GM19455 (cell line): ENCODE measurements around the gene ASXL3.

ENCODE experiments used
- ATAC-seq: cut with Tn5 transposase; IDR thresholded peaks from one replicate; pipeline ENCODE4 v1.9.1; 2021; ENCODE audit not compliant: unreplicated experiment

ASXL3 gene

DNA sequence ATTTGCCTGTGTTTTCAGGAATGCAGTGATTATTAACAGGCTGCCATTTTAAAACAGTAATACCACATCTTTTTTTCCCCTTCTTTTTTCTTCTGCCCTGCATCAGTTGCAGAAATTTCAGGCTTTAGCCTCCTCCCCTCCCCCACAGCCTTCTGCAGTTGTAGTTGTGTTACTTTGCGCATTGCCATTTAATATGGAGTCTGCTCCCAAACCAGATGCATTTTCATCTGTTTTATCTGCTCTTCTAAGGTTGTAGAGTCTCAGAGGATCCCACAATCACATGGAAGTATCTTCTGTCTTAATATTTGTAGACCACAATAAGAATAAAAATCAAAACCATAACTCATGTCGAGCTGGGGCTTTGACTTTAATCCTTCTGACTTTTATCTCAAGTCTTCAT, 3.8 kb downstream of the ASXL3 start:
- no peak for ATAC-seq

GRCh38 chr18:33583901-33584300, 5.9 kb downstream of the ASXL3 start:
- no peak for ATAC-seq

DNA sequence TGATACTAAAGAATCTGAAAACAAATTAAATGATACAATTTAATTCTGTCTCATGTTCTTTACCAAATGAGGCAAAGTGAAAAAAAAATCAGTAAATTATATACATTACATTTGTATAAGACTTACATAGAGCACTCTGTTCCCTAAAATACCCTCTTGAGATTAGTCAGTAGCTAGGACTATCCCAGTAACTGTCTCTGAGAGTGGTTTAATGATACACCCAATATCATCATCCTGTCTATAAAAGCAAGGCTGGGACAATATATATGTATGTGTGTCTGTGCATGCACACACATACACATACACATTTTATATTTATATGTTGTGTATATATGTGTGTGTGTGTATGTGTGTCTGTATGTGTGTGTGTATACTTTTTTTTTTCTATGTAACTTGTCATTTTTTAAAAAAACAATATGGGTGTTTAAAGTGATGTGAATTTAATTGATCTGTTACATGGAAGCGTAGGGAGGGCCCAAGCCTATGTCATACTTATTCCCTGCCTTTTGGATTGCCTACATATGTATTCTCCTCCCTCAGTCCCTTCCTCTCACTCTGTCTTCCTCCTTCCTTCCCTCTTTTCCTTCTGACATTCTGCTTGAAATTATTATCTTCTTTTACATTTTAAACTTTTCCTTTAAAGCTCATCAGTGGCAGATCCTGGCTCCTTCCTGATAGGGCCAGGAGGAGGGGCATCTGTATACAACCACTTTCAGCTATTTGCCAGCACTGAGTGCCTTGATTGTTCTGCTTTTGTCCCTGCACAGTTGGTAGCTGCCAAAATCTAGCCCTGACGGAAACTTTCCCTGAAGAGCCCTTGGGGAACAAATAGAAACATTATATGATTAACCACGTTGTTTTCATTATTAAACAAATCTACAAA, 6.8 kb downstream of the ASXL3 start:
- ATAC-seq: no peak

DNA sequence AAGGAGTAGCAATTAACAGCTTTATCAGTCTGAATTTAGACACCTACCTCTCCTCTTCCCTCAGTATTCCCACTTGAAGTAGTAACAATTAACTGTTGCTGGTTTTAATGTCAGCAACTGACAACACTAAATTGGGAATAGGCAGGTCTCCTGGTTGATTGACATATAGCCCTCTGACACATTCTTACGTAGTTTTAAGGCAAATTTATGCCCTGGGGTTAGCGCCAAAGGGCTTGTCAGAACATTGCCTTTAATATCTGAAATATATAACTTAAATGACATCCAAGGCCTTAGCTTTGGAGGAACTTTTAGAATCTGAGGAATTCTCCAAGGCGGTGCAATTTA, 7.4 kb downstream of the ASXL3 start:
- no peak for ATAC-seq

DNA sequence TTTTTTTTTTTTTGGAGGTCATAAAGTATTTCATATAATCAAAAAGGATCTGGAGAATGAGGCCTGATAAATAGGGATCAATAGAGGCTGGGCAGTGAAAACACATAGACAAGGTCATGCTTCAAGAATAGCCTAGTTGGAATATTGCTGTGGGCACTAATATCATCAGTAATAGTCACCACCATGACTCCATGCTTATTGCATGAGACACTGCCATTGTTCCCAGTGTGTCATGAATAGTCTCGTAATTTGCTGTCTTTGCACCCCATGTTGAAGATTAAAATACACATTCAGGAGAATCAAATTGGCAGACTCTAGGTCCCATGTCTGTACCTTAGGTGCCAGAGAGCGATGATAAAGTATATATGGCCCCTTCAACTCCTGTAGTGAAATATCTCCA, 10.3 kb downstream of the ASXL3 start:
- ATAC-seq: no peak

- no peak for ATAC-seq
Observed at GRCh38 chr18:33593261-33593660, 15.2 kb downstream of the ASXL3 start.

- ATAC-seq: no peak
Observed at GRCh38 chr18:33594799-33595198, 16.8 kb downstream of the ASXL3 start.

DNA sequence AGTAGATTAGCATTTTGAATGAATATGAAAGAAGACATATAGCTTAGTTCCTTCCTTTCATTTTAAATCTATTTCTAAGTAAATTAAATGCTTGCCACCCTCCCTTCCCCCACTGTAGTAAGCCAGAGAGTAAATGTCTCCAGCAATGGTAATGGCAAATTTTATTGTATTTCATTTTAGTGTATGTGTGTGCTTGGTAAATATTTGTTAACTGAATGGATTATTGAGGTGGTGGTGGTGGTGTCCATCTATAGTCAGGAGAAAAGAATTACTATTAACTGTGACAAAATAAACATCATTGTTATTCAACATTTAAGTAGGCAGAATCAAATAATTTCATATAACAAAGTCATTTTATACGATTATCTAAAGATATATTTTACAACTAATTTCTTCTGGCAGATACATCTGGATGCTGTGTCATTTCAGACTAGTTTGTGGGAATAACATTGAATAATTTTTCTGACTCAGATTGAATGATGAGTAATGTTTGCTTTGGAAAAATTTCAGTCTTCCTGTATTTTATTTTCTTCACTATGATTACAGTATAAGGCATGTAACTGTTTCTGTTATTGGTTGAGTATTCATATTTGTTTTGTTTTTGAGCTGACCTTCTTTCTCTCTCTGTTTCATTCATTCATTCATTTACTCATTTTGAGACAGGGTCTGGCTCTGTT, 18.3 kb downstream of the ASXL3 start:
- no peak for ATAC-seq

DNA sequence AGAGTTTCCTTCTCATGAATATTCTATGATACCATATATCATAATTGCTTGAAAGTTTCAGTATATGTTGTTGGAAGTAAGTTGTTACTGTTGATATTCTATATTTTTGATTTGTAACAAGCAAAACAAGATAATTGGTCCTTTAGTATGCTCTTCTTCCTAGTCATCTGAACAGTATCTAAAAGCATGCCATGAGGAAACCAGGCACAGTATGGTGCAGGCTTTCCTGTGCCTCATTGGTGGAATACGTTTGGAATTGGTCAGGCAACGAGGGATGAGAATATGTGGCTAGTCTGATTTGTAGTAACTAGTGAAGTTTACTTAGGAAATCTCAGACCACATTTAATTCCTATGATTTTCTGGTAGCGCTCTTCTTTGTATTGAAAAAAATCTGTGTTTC, 22.8 kb downstream of the ASXL3 start:
- no peak for ATAC-seq

- ATAC-seq: no peak
Observed at GRCh38 chr18:33603454-33603853, 25.4 kb downstream of the ASXL3 start.

DNA sequence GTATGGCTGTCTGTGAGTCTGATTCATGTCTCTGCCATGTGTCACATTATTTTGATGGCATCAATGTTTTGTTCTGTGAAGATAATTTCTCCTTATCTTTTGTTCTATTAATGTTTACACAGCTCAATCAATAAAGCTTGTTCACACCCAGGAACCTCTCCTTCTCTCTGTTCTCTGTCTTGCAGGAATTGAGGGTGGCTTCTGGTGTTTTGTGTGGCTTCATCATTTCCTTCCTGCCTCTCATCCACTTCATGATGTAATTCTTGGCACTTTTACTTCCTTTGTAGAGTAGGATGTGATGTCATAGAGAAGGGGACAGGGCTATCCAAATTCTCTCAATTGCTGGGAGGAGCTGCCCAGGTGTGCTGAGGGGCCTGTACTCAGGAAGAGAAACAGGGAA, 27.2 kb downstream of the ASXL3 start:
- no peak for ATAC-seq

DNA sequence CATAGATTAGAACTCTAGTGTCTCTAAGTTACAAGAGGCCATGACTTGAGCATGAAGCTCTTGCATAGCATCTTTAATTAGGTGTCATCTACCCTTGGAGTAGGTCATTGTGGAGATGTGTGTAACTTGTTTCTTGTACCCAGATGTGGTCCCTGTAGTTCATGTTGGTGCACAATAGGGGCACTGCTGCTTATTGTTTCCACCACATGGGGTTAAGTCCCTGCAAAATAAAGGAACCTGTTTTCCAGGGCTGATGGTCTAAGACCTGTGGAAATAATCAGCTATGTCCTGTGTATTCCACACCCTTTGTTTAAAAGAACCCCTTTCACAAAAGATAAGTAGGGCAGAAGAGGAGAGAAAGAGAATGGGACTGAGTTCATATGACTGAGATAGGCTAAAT, 28.6 kb downstream of the ASXL3 start:
- no peak for ATAC-seq

GRCh38 chr18:33611525-33612135, 33.6 kb downstream of the ASXL3 start:
- ATAC-seq: no peak

DNA sequence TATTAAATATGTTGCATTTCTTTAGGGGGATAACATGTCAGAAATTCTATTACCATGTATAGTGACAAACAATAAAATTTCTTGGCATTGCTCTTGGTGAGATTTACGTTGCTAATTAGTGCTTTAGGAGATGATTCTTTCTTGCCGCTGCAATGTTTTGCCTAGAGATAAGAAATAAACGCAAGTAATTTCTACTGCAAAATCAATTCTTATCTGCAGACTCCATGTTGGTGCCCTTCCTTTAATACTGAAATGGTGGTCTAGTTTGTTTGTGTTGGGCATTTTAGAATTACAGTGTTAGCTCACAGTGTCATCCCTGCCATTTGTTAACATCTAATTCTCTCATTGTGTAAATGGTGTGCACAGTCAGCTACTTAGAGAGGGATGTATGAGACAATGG, 34.6 kb downstream of the ASXL3 start:
- no peak for ATAC-seq

DNA sequence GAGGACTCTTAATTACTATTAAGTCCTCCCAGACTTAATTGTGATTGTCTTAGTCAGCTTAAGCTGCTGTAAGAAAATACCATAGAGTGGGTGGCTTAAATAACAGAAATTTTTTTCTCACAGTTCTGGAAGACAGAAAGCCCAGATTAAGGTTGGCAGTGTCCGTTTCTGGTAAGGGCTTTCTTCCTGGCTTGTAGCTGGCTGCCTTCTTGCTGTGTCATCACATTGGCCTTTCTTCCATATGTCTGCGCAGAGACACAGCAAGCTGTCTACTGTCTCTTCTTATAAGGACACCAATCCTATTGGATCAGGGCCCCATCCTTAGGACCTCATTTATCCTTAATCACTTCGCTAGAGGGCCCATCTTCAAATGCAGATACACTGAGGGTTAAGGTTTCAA, 38.5 kb downstream of the ASXL3 start:
- no peak for ATAC-seq

DNA sequence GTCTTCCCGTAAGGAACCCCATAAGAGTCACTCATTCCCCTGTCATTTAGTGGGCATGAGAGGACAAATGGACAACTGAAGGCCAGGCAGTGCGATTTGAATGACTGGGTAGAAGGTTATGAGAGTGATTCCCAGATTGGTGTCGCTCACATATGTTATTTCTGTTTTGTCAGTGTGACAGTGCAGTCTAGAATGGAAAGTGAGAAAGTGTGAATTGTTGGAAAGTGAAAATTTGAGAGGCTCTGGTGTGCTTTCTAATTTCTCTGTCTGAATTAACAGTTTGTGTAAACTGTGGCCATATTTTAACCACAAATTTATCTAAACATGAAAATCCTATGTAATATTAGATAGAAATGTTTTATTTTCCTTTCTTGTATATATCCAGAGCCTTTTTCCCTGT, 49.1 kb downstream of the ASXL3 start:
- ATAC-seq: no peak

- ATAC-seq: no peak
Observed at GRCh38 chr18:33630476-33630875, 52.5 kb downstream of the ASXL3 start.

DNA sequence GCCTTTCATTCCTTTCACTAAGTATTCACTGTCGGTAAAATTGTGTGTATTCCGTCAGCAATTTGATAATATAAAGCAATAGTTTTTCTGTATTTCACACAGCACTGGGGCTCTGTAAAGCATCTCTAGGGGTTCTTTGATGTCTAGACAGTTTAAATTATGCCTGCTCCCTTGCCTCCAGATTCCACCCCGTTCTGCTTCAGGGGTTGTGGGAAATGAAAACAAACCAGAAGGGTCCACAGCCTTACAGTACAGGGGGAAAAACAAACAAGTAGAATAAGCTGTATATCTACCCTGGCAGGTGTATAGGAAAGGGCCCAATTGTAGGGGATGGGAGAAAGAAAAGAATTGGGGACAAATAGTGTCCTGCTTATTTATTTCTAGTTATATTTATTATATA, 63.1 kb downstream of the ASXL3 start:
- no peak for ATAC-seq

GRCh38 chr18:33644494-33644893, 66.5 kb downstream of the ASXL3 start:
- ATAC-seq: no peak

DNA sequence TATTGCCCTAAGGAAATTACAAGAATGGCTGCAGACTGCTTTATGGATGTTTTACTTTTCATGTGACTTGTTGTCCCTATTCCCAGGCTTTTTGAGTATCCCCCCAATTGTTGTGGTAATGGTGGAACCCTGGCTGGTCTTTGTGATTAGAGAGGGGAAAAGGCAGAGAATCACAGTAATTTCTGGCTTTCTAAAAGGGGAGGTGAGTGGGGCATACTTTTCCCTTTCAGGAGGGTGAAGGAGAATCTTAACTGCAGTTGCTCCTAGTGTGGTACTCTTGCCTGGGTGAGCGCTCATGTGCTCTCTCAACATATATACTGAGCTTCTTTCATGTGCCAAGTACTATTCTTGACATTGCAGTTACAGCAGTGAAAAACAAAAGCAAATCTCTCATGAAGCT, 69.3 kb downstream of the ASXL3 start:
- ATAC-seq: no peak

DNA sequence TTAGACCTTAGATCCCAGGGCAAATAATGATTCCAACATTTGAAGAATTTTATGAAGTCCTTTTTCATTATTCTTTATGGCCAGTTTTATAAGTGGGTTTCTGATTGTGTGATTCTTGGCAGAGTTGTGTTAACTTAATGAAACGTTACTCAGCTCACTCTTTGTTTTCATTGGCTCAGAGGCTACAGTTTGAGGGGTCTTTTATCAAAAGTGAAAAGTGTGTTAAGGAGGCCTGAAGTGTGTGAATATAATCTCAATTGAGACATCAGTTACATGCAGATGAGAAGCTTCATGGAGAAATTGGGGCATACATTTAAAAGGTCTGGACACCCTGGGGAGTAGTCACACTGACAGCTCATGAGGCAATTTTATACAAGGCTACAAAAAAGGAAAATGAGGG, 74.6 kb downstream of the ASXL3 start:
- ATAC-seq: no peak

DNA sequence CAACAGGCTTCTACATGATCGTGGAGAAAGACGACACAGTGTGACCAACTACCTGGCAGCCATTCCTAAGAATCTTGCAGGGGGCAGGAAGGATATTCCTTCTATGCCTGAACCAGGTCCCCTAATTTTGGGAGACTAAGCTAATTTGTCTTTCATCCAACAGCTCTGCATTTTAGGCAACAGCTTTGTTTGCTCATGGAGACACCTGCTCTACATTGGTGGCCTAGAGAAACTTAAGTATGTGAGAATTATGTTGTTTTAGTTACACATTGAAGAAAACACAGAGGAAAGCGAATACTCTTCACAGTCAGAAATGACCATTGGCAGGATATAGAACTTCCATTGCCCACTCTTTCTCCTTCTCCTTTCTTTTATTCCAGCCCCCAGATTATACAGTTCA, 75.2 kb downstream of the ASXL3 start:
- no peak for ATAC-seq
